OCI-LY7 (cell line): Measurements from ENCODE around the gene SNX6.
"Not testable (repeated sequence)": the region's sequence is repeated elsewhere in the genome, so short reads cannot be mapped to it uniquely, and the experiment has no call there.

Experiments used
- EZH2phosphoT487 ChIP-seq: fragments of 200-600 bp; sonication (generic); IDR thresholded peaks from 2 replicates; pipeline ENCODE4 v1.6.1; 2018; ENCODE audit warnings: low read depth, borderline replicate concordance, mild to moderate bottlenecking, mixed run types, antibody characterized with exemption, low read length, moderate library complexity, mixed read lengths
- TF ChIP-seq, protein P1 (sequence below): fragments of 200-600 bp; sonication (generic); conservative IDR thresholded peaks from 2 replicates; pipeline ENCODE4 v1.5.1; 2014; ENCODE audit warnings: mild to moderate bottlenecking, antibody characterized with exemption, low read length, moderate library complexity, mixed read lengths

- TF ChIP-seq, protein P1, sequence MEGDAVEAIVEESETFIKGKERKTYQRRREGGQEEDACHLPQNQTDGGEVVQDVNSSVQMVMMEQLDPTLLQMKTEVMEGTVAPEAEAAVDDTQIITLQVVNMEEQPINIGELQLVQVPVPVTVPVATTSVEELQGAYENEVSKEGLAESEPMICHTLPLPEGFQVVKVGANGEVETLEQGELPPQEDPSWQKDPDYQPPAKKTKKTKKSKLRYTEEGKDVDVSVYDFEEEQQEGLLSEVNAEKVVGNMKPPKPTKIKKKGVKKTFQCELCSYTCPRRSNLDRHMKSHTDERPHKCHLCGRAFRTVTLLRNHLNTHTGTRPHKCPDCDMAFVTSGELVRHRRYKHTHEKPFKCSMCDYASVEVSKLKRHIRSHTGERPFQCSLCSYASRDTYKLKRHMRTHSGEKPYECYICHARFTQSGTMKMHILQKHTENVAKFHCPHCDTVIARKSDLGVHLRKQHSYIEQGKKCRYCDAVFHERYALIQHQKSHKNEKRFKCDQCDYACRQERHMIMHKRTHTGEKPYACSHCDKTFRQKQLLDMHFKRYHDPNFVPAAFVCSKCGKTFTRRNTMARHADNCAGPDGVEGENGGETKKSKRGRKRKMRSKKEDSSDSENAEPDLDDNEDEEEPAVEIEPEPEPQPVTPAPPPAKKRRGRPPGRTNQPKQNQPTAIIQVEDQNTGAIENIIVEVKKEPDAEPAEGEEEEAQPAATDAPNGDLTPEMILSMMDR: not testable (repeated sequence)
- not testable (repeated sequence) for TF ChIP-seq EZH2phosphoT487
Observed at GRCh38 chr14:34634360-34634771, 4.4 kb upstream of the SNX6 start.
